ENCODE measurements around the gene BOD1L1.

DNA sequence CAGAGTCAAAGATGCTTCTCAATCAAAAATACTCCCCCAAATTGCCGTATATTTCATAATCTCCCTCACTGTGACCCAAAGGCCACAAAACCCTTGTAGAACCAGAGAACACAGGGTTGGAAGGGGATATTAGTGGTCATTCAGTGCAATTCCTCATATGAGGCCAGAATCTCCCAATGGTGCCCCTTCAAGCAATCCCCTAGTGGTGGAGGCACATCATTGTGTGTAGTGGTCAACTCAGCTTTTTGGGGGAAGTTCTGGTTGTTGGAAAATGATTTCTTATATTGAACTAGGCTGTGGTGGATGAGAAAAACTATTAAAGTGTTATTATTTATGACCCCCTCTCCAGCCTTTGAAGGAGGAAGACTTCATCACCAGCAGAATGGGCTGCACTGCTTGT is 17.6 kb upstream of the BOD1L1 start:
- no peak for TF ChIP-seq CEBPB (IDR thresholded peaks at IDR 0.05)
- TF ChIP-seq TEAD4 (IDR thresholded peaks at IDR 0.05) = no peak
- TF ChIP-seq EP300 (IDR thresholded peaks at IDR 0.05; ENCODE audit: borderline replicate concordance) = no peak
- TF ChIP-seq EGR1 (IDR thresholded peaks at IDR 0.05) = no peak
- no peak for TF ChIP-seq TAF1 (IDR thresholded peaks at IDR 0.05; ENCODE audit: low read depth)
- TF ChIP-seq NFIC (IDR thresholded peaks at IDR 0.05) = no peak
- no peak for TF ChIP-seq YY1 (IDR thresholded peaks at IDR 0.05; ENCODE audit: low read depth)
- TF ChIP-seq CREB1 (IDR thresholded peaks at IDR 0.05; ENCODE audit: low read depth) = no peak
